HG03196 (cell line): Measurements from ENCODE around the gene LDLRAD2.

Experiments
- ATAC-seq: cut with Tn5 transposase; IDR thresholded peaks from one replicate; pipeline ENCODE4 v1.9.1; 2021; ENCODE audit not compliant: unreplicated experiment

LDLRAD2 gene

DNA sequence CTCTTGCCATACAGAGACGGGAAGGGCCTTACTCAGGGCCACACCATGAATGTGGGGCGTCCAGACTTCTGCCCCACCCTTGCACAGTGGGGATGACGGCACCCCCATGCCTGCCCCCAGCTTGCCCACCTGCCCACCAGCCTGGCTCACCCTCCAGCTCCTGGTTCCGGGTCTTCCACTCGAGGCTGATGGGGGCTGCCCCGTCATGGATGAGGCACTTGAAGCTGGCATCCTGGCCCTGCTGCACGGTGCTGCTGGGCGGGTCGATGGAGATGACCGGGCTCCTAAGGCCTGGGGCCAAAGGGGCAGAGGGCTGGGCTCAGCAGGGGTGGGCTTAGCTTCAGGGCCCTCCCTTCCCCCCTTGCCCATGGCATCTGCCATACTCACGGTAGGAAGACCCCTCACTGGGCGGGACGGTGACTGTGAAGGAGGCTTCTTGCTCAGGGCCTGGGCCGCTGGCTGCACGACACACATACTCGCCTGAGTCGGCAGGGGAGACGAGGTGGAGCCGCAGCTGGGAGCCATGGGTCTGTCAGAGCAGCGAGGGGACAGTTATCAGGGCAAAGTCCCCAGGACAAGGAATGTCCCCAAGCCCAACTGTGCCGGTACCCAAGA, 29.9 kb downstream of the LDLRAD2 start:
- ATAC-seq: no peak

DNA sequence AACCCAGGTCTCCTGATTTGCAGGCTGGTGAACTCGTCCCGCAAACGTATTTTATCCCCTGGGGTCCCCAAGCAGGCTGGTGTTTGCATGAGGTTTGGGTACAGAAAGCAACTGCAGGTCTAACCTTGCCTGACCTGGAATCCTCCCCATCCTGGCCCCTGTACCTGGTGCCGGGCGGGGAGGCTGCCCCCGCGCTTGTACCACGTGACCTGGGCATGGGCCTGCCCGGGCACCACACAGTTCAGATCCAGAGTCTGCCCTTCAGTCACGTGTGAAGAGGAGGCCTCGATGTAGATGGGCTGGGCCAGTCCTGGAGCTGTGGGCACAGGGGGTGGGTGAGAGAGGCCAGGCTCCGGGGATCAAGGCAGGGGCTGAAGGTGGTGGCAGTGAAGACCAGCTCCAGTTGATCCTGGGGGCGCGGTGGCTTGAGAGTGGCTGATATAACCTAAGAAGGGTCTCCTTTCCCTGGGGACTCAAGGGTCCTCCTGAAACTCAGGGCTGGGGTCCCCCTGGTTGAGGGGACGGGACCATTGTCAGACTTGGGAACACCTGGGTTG, 30.6 kb downstream of the LDLRAD2 start:
- no peak for ATAC-seq

DNA sequence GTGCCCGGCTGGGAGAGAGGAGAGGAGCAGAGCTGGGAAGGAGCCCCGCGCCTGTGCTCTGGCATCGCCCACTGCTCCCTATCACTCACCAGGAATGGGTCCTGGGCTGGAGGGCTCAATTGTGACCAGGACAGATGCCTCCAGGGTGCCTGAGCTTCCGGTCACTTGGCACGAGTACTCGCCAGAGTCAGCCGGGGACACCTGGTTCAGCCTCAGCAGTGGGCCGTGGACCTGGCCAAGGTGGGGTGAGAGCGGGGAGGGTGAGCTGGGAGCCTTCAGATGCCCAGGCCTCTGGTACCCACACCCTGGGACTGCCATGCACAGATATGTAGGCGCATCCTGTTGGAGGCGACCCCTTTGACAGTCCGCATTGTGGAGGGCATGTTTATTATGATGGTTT, 31.1 kb downstream of the LDLRAD2 start:
- ATAC-seq: no peak

DNA sequence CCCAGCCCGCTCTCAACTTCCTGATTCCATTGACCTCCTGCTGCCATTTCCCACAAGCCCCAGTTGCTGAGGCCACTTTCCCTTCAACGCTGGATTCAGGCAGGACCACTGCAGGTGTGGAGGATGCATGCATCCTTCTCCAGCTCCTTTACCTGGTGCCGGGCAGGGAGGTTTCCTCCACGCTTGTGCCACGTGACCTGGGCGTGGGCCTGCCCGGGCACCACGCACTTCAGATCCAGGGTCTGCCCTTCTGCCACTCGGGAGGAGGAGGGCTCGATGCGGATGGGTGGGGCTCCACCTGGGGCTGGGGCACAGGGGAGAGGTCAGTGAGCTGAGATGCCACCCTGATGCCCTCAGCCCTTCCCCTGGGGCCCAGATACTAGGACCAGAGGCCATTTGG, 31.9 kb downstream of the LDLRAD2 start:
- ATAC-seq: no peak

DNA sequence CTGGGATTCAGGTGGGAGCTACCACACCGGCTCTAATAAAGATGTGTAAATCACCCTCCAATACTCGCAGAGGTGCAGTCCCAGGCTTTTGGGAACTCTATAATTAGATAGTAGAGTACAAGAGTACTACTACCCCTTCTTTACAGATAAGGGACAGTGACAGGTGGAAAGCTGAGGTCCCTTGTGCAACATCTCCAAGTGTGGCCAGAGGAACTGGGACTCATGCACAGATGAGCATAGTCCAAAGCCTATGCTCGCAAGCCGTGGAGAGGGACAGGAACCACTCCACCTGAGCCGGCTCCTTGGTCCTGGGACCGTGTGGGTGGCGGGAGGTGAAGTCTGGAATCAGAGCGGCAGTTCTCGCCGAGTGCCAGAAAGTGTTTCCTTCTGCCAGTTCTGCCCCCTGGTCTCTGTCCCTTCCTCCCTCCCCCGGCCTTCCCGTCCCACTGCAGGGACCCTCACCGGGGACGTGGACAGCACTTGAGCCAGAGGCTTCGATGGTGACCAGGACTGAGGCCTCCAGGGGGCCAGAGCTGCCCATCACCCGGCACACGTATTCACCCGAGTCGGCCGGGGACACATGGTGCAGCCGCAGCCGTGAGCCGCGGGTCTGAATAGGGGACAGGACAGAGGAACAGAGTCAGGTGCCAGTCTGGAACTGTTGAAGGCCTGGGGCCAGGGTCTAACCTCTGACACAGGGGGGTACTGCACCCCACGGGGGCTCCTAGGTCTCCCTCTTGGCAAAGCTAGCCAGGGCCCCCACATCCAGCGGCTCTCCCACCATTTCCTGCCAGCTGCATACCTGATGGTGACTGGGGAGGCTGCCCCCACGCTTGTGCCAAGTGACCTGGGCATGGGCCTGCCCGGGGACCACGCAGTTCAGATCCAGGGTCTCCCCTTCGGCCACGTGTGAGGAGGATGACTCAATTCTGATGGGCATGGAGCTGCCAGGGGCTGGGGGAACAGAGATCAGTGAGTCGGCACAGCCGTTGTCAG, 33.9 kb downstream of the LDLRAD2 start:
- ATAC-seq: no peak

DNA sequence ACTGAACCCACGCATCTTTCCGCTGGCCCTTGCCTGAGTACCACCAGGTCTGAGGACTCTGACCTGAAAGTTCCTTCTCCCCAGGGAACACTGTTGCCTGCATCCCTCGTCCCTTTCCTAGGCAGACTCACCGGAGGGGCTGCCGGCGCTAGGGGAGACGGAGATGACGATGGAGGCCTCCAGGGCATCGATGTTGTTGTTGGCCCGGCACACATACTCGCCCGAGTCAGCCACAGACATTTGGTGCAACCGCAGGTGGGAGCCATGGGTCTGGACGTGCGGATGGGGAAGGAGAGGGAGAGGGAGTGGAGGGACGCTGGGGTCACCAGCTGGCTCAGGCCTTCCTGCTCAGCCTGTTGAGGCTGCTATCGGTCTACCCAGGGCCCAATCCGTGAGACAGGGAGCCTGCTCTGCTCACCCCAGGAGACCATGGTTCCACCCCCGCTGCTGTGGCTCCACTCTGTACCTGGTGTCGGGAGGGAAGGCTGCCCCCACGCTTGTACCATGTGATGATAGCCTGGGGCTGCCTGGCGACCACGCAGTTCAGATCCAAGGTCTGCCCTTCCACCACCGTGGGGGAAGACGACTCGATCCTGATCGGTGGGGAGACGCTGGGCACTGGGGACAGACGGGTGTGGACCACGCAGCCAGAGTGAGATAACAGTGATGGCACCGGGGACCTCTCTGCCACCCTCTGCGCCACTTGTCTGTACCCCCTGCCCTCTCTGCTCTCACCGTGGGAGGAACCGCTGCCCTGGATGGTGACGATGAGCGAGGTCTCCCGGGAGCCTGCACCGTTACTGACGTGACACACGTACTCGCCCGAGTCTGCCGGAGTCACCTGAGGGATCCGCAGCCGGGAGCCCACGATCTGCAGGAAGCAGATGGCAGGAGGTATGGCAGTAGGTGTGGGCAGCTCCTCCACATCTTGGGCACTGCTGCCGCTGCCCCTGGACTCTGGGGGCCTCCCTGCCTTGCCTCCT, 35.4 kb downstream of the LDLRAD2 start:
- no peak for ATAC-seq

DNA sequence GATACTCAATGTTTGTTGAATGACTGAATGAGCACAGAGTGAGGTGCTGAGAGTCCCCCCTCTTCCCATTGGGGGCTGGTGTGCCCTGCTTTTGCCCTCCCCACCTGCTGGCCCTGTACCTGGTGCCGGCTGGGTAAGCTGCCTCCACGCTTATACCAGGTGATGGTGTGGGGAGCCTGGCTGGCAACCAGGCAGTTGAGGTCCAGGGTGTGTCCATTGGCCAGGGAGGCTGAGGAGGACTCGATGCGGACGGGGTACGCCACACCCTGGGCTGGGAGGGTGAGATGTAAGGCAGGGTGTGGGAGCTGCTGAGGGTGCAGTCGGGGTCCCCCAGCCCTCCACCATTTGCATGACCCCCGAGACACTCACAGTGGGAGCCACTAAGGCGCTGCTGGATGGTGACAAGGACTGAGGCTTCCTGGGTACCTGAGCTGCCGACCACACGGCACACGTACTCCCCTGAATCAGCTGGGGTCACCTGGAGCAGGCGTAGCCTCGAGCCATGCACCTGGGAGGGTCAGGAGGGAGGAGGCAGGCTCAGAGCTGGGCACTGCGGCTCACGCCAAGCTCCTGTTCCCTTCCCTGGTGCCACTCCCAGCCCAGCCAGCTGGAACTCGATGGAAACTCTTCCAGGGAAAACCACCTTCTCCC, 36.6 kb downstream of the LDLRAD2 start:
- ATAC-seq: no peak

DNA sequence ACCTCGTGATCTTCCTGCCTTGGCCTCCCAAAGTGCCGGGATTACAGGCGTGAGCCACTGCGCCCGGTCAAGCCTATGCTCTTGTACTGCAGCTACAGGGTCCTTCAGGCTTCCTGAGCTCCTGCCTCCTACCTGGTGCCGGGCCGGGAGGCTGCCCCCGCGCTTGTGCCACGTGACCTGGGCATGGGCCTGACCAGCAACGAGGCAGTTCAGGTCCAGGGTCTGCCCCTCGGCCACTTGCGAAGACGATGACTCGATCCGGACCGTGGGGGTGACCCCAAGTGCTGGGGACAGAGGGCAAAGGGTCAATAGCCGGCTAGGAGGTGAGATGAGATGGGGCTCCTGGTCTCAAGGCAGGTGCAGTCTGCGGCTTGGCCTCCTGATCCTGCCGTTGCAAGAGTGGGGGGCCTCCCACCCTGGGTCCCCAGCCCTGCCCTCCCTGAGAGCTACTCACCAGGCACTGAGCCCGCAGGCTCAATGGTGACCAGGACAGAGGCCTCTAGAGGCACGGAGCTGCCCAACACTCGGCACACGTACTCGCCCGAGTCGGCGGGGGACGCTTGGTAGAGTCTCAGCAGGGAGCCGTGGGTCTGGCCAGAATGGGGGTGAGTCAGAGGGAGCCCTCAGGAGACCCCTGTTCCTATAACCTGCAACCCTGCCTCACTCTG, 38.0 kb downstream of the LDLRAD2 start:
- ATAC-seq: no peak

DNA sequence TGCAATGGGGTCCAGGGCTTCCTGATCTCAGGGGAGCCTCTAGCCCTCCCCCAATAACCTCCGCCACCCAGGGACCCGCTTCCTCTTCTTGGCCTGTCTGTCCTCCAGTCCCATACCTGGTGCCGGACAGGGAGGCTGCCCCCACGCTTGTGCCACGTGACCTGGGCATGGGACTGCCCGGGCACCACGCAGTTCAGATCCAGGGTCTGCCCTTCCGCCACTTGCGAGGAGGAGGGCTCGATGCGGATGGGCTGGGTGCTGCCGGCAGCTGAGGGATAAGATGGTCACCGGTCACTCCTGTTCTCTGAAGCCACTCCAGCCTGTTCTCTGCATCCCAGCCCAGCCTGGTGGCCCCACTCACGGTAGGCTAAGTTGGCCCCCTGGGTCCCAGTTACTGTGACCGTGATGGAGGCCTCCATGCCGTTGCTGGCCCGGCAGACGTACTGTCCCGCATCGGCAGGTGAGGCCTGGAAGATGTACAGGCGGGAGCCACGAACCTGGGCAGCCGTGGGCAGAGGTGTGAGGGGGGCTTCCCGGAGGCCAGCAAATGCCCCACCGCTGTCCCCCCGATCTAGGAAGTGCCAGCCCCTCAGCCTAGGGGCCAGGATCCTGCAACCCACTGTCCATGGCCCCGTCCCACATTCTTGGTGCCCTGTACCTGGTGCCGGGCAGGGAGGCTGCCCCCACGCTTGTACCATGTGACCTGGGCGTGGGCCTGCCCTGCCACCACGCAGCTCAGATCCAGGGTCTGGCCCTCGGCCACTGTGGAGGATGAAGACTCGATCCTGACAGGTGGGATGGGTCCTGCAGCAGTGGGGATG, 39.6 kb downstream of the LDLRAD2 start:
- no peak for ATAC-seq

DNA sequence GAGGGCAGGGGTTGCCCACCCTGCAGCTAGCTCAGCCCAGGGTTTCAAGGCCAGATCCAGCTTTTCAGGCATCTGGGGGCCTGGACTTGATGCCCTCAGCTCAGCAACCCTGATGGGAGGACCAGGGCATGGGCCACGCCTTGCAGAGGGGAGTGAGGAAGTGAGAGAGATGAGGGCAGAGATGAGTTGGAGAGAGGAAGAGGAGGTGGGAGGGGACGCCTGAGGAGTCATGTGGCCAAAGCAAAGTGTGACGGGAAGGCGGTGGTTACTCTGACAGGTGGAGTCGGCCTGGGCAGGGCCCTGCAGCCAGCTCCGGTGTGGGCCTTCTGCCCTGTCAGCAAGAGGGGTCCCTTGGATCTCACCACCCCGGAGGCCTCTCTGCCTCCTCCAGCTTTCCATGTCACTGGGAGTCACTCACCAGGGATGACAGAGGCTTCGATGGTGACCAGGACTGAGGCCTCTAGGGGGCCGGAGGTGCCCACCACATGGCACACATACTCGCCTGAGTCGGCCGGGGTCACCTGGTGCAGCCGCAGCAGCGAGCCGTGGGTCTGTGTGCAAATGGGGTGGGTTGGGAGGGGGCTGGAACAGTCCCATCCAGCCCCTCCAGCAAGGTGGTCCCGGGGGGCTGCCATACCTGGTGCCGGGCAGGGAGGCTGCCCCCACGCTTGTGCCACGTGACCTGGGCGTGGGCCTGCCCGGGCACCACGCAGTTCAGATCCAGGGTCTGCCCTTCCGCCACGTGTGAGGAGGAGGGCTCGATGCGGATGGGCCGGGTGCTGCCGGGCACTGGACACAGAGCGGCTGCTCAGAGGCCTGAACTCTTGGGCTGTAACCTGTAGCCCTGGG, 40.4 kb downstream of the LDLRAD2 start:
- ATAC-seq: no peak

DNA sequence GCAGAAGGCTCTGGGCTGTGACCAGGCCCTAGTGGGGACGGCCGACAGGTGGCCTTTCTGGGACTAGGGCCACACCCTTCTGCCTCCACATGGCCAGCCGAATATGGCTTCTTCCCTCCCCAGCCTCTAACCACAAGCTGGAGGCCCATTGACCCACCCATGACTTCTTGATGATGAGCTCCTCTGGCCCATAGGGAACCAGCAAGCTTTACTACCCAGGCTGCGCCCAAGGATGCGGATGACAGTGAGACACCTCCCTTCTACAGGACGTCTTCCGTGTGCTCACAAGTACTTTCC, 41.0 kb downstream of the LDLRAD2 start:
- no peak for ATAC-seq

DNA sequence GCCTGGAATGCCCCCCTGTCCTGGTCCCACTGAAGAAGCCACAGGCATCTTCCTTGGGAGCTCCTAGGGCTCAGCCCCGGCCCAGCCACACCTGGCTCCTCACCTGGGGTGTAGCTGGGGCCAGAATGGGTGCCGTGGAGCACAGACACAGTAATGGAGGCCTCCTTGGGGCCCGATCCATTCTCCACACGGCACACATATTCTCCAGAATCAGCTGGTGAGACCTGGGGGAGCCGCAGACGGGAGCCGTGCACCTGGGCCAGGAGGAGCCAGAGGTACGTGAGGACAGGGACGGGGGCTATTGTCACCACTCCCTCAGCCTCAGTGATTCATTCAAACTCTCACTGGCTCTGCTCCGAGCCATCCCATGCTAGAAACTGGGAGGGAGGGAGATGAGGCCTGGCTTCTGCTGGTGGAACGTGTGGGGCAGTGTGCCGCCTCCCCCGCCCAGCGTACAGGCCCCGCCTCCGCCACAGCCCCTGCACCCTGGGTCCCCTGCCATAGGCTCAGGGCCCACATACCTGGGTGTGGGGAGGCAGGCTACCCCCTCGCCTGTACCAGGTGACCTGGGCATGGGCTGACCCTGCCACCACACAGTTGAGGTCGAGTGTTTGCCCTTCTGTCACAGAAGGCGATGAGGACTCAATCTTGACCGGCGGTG, 42.2 kb downstream of the LDLRAD2 start:
- ATAC-seq: no peak

DNA sequence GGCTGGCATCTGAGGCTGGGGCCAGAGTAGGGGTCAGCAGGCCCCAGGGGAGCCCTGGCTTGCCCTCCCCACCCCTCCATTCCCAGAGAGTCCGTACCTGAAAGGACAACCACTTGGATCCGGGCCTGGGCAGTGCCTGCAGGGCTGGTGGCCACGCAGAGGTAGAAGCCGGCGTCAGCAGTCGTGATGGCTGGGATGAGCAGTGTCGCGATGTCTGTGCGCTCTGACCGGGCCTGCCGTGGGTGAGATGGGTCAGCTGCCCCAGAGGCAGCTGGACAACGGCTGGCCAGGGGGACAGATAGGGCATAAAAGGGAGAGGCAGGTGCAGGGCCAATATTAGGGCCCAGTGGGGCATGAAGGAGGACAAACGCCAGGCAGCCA, 42.7 kb downstream of the LDLRAD2 start:
- ATAC-seq: no peak

DNA sequence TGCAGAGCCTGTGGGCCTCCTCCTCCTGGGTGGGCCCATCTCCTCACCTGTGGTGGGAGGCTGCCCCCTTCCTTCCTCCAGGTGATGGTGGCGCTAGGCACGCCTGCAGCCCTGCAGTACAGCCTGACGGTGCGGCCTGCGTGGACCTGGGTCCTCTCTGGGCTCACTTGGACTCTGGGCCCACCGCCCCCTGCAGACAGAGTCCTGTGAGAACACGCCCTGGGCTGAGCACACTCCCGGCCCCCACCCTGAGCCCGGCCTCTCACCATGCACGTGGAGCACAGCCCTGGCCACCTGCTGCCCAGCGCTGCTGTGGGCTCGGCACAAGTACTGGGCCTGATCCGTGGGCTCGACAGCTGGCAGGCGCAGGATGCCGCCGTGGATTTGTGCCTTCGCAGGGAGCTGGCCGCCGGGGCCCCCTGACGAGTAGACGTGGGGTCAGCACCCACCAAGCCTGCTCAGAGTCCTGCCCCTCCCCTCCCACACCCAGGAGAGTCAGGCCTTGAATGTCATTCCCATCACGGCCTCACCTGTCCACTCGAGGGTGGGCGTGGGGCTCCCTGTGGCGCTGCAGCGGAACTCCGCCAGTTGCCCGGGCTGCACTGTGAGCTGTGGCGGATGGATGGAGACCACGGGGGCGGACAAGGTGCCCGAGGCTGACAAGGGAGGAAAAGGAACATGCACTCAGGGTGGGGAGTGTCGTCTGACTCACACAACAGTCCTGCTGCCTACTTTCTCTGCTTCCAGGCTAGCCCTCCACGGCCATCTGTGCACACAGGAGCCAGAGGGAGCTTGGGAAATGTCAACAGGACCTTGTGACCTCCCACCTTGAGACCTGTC, 43.4 kb downstream of the LDLRAD2 start:
- no peak for ATAC-seq

DNA sequence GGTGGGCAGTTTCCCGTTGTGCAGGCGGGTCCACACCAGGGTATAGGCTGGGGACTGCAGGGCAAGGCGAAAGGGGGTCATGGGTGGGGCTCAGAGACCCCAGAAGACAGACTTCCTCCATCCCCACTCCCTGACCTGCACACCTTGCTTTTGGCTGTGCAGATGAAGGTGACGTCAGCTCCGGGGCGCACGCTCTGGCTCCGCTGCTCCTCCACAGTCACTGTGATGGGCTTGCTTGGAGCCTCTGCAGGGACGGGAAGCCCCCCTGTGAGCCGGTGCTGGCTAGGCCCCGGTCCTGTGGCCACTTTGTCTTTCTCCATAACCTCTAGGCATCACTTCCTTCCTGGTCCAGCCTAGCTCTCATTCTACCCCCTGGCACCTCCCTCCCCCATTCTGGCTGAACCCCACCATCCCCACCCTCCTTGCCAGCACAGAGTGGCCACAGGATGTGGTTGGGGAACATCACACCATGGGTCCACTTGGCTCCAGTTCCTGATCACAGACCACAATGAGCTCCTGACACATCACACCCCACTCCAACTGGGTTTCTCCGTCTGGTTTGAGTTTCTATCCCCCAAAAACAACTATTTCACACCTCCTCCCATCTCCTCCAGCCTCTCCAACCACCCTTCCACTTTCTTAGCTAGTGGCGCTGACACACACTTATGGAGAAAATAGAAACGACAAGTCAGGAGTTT, 45.2 kb downstream of the LDLRAD2 start:
- no peak for ATAC-seq
